Panc1 (cell line): ENCODE results near the gene GOLGA6D.

Source experiments
- POLR2AphosphoS5 ChIP-seq: IDR thresholded peaks from 2 replicates; pipeline ENCODE4 v1.6.1; 2012; ENCODE audit warnings: mild to moderate bottlenecking, low read depth, low read length, moderate library complexity
- SIN3A ChIP-seq: IDR thresholded peaks from 2 replicates; pipeline ENCODE4 v1.6.1; 2012; ENCODE audit warnings: low read depth, mild to moderate bottlenecking, low read length, moderate library complexity, borderline replicate concordance; ENCODE audit not compliant: insufficient read depth
- TCF7L2 ChIP-seq: IDR thresholded peaks from 2 replicates; pipeline ENCODE4 v1.6.1; 2011; ENCODE audit warnings: mild to moderate bottlenecking, low read depth, low read length, inconsistent platforms
- TF ChIP-seq, protein P1 (sequence below): fragments of 450-650 bp; IDR thresholded peaks from 2 replicates; pipeline ENCODE4 v1.5.1; 2017; ENCODE audit warnings: mild to moderate bottlenecking

DNA sequence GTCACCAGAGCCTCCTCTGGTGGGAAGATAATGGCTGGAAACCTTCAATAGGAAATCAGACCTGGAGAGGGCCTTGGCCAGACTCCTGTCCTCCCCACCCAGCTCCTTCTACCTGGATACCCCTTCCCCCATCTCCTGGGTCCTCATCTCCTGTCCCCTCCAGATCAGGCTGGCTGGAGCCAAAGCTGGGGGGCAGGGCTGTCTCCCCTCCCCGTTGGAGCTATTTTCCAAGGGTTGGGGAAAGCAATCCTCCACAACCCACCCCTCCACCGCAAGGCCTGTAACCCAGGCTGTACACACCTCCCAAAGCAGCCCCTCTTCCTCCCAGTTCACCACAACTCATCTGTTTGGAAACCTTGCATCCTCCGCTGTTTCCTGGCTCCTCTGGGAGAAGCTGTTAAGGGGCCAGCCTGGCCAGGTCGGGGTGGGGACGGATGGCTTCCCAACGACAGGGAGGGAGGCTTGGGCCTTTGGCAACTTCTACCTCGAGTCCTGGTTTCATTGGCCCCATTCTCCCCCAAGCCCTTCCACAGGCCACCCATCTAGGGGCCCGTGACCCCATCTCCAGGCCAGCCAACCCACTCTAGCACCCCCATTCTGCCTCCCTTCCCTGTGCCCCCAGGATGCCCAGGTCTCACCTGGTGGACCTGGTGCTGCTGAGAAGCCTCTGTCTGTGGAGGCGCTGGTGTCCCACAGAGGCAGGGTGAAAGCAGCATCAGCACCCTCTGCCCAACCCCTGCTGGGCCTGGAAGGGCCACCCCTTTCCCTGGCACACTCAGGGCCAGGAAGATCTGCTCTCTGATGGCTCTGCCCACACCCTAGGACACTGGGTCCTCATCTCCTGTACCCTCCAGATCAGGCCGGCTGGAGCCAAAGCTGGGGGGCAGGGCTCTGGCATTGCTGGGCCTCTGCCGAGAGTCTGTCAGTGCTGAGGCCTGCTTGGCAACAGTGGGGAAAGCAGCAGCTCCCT lies 46.6 kb upstream of the GOLGA6D start:
- TF ChIP-seq, protein P1, sequence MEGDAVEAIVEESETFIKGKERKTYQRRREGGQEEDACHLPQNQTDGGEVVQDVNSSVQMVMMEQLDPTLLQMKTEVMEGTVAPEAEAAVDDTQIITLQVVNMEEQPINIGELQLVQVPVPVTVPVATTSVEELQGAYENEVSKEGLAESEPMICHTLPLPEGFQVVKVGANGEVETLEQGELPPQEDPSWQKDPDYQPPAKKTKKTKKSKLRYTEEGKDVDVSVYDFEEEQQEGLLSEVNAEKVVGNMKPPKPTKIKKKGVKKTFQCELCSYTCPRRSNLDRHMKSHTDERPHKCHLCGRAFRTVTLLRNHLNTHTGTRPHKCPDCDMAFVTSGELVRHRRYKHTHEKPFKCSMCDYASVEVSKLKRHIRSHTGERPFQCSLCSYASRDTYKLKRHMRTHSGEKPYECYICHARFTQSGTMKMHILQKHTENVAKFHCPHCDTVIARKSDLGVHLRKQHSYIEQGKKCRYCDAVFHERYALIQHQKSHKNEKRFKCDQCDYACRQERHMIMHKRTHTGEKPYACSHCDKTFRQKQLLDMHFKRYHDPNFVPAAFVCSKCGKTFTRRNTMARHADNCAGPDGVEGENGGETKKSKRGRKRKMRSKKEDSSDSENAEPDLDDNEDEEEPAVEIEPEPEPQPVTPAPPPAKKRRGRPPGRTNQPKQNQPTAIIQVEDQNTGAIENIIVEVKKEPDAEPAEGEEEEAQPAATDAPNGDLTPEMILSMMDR: no peak
- no peak for TF ChIP-seq POLR2AphosphoS5
- TF ChIP-seq TCF7L2: no peak
- TF ChIP-seq SIN3A: no peak
